Measurements from ENCODE around the gene BRAT1.
"Not testable (repeated sequence)": the region's sequence is repeated elsewhere in the genome, so short reads cannot be mapped to it uniquely, and the experiment has no call there.

BRAT1 gene

DNA sequence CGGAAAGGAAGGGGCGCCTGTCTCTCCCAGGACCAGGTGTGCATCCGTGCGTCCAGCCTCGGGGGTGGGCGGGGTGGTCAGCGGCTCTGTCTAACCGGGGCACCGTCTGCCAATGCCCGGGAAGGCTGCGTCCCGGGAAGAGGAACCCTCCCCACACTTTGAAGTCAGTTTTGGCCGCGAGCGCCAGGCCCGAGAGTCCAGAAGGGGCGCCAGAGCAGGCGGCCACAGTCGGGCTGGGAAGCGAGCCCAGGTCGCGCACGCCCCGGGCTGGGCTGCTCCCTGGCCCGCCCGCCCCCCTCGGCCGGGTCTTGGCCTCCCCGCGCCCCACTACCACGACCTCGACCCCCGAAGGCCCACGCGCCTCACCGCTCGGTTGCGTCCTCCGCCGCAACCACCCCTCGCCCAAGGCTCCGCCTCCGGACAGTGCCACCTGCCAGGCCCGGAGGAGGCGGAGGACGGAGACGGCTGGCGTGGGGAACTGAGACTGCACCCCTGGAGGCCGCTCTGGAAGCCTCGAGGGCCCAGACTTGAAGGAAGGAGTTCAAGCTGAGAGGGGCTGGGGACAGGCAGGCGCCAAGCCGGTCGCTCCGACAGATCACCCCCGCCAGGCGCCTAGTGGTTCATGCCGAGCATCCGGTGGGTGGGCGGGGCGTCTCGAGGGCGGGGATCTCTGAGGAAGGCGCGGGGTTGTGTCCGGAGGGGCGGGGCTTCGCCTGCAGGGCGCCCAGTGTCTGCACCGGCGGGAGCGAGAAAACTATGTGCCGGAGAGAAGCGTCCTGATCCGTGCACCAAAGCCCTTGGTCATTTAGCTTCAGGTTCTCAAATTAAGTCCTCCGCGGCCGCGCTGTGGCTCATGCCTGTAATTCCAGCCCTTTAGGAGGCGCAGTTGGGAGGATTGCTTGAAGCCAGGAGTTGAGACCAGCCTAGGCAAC is at the start of gene BRAT1:
Gene BRAT1 (minus strand): TSS at position 404 of the 932 bp plus-strand sequence. CDS start 1,093 bp downstream, outside the sequence.
- FAIRE-seq: no peak

GRCh38 chr7:2604608-2605174 is 49.4 kb upstream of the BRAT1 start:
- no peak for FAIRE-seq

DNA sequence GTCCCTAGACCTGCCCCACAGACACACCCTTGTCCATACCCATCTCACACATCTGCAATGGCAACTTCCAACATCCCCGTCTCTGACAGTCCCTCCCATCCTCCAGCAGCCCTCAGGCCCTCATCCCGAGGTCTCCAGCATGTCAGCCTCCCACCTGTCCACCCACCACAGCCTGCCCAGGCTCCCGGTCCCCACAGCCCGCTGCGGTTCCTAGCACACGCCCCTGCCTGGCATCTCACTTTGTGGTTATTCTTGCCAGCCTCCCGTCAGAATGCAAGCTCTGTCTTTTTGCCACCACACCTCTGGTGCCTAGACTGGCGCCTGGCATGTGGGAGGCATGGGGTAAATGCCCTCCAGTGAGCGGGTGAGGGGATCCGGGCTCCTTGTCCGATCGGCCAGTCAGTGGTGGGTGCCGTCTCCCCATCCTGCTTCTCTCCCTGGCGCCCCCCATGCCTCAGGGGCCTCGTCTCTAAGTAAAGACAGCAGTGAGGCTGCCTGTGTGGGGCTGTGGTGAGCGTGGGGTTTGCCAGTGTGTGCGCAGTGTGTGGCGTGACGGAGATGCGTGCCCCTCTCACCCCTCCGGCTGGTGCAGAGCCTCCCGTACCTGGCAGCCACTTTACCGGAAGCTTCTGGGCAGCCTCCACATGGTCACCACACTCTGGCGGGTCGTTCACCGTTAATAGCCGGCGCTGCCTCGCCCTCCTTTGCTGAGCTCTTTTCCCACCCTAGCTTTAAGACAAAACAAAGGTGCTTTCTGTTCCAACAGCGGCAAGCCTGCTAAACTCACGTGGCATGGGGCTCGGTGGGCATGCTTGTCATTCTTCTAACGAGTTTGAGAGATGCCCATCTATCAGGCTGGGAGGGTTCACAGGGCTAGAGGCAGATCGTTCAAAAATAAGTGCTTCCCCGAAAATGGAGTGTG is 48.0 kb upstream of the BRAT1 start:
- no peak for FAIRE-seq

DNA sequence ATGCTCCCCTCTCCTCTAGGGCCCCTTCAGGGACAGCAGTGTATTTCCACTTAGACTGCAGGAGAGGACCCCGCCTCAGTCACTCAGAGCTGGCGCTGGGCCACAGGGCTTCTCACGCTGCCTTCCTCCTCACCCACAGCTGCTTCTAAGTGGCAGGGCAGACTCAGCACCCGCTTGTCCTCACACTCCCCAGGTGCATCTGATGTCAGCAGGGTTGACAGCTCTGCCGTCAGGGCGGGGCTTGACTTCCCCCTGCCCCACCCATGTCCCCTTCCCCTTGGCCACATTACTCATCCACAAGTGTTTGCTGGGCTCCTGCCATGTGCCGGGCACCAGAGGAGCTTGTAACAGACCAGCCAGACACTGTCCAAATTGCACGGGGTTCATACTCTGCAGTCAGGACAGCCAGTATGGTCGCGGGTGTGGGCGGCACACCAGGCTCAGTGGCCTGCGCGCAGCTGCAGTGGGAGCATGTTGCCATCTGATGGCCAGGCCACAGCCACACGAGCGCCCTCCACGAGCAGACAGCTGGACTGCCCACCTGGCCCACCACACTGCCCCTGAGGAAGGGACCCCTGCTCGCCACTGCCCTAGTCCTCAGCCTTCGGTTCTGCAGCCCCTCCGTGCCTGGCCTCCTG is 47.2 kb upstream of the BRAT1 start:
- no peak for FAIRE-seq

- no peak for FAIRE-seq
These were observed 46.6 kb upstream of the BRAT1 start for GRCh38 chr7:2601907-2602306.

DNA sequence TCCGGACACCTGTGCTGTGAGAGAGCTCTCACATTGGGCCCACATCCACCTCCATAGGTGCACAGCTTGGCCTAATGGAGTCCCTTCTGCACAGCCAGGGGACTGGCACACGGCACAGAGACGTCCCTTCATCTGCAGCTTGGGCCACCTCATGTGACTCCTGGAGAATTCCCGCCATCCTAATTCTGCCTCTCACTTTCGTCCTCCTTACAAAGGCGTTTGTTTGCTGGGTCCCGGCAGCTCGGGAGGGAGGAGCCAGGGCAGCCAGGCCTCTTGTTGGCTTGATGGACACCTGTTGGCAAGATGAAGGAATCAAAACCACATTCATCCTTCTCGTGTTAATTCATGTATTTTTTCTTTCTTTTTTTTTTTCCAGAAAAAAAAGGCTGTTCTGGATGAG is 45.7 kb upstream of the BRAT1 start:
- no peak for FAIRE-seq

- no peak for FAIRE-seq
These were observed 43.0 kb upstream of the BRAT1 start for GRCh38 chr7:2598154-2598823.

- no peak for FAIRE-seq
These were observed 41.9 kb upstream of the BRAT1 start for GRCh38 chr7:2597273-2597640.

DNA sequence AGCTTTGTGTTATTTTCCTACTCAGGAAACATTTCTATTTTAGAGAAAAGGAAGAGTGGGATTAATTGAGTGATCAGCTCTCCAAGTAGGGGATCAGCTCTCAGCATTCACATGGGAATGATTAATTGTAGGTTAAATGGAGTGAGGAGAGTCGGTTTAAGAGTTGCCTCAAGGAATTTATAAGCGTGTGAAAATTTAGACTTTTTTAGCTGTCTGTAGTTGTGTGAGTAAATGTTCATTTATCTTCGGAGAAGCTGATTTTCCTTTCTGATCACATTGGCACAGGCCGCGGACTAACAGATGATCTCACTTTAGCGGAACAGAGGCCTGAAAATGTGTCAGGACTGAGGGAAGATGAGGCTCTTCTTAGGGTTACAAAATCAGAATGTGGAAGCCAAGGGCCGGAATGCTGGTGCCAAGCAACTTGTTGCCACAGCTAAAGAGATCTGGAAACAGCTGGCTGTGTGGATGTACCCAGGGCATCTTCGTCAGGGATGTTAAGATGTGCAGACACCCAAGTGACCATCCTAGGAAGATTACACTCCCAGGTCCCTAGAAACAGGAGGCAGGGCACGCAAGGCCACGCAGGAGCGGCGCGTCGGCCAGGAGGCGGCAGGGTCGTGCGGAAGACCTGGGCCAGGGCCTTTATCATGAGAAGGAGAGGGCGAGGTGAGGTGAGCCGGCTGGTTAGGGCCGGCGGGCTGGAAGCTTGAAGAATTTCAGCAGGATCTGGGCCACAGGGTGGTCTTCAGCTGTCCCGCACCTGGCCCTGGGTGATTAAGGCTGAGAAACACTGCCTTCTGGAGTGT is 41.3 kb upstream of the BRAT1 start:
- no peak for FAIRE-seq

DNA sequence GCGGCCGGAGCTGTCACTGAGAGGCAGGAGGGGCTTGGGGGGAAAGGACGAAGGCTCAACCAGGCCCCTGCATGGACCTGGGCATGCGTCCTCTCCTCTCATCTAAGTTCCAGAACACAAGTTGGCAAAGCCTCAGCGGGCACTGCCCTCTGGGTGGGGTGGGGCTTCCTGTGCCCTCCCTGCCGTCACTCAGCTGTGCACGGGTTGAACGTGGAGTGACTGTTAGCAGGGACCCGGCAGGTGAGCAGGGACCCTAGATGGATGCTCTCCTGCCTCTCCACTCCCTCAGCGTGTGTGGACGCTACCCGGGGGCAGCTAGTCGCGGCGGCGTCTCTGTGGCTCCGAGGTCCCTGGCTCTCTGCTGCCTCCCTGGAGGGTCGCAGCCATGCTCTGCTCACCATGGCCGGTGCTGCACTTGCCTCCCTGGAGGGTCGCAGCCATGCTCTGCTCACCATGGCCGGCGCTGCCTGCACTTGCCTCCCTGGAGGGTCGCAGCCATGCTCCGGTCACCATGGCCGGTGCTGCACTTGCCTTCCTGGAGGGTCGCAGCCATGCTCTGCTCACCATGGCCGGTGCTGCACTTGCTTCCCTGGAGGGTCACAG is 40.0 kb upstream of the BRAT1 start:
- no peak for FAIRE-seq

DNA sequence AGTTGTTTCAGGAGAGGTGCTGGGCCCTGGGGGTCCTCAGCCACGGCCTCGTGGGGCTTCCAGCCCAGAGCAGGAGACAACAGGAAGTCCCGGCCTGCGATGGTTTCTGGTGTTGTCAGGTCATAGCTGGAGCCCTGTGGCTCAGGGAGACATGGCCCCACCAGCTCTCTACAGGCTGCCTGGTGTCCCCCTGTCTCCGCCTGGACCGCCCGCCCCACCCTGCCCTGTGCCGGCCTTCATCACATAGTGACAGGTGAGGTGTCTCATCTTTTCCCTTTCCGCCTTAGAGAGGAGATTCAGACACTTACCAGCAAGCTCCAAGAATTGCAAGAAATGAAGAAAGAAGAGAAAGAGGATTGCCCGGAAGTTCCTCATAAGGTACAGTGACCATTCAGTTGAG is 39.3 kb upstream of the BRAT1 start:
- FAIRE-seq: no peak

DNA sequence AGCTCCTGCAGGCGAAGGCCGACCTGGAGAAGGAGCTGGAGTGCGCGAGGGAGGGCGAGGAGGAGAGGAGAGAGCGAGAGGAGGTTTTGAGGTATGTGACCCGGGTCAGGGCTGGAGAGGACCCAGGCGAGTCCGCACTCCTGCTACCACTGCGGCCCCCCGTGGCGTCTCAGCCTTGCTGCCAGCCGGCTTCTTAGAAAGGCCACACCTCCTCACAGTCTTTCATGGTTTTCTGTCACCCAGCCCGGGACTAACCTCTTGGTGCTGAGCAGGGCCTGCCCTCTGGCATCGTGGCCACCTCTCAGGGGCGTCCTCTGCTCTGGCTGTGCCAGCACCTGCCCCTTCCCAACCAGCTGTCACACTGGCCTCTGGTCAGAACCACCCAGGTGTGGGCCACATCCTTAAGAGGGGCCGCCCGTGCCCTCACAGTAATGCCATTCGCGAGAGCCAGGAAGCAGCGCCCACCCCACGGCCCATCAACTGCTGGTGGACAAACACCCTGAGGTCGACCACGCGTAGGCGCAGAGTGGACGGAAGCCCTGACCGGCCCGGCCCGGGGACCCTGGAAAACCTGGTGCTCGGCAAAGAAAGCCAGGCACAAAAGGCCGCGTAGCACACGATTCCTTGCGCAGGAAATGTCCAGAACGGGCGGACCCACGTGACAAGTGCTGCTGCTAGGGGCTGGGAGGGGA is 37.9 kb upstream of the BRAT1 start:
- FAIRE-seq: no peak

GRCh38 chr7:2592375-2592865 is 37.1 kb upstream of the BRAT1 start:
- no peak for FAIRE-seq

DNA sequence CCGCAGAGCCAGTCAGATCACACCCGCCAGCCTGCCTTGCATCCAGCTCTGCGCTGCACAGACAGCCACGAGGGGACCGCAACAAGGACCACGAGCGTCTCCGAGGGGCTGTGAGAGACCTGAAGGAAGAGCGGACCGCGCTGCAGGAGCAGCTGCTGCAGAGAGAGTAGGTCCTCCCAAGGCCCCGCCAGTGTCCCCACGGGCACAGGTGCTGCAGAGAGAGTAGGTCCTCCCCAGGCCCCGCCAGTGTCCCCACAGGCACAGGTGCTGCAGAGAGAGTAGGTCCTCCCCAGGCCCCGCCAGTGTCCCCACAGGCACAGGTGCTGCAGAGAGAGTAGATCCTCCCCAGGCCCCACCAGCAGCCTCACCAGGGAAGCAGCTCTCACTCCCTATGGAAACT is 34.6 kb upstream of the BRAT1 start:
- not testable (repeated sequence) for FAIRE-seq

DNA sequence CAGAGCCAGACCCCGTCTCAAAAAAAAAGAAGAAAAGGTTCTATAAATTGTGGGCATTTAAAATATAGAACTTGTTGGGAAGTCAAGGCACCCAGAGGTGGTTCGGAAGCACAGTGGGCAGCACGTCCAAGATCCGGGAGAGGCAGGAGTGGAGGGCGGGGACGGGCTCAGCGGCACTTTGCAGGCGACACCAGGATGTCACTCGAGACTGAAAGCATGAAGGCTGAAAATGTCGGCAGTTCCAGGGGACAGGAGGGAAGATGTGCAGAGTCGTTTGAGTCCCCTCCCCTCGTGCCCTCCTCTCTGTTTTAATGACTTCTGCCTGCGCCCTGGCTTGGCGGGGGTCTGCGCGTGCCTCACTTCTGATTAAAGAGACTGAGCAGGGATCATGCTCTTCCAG is 34.0 kb upstream of the BRAT1 start:
- FAIRE-seq: no peak

DNA sequence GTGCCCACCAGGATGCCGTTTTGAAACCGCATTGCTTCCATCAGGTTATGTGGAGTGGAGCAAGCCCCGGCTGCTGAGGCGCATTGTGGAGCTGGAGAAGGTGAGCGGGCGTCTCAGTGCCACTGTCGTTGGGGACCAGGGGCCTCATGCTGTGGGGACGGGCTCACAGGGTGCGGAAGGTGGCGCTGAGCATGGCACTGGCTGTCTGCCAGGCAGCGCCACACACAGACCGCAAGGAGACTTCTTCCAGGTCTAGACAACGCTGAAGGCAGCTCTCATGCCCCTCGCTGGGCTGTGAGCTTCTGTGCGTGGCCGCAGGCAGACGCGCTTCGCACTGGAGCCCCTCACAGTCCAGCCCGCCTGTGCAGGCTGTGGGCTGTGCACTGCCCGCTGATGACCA is 32.5 kb upstream of the BRAT1 start:
- FAIRE-seq: no peak

GRCh38 chr7:2587134-2587533 is 31.8 kb upstream of the BRAT1 start:
- no peak for FAIRE-seq

DNA sequence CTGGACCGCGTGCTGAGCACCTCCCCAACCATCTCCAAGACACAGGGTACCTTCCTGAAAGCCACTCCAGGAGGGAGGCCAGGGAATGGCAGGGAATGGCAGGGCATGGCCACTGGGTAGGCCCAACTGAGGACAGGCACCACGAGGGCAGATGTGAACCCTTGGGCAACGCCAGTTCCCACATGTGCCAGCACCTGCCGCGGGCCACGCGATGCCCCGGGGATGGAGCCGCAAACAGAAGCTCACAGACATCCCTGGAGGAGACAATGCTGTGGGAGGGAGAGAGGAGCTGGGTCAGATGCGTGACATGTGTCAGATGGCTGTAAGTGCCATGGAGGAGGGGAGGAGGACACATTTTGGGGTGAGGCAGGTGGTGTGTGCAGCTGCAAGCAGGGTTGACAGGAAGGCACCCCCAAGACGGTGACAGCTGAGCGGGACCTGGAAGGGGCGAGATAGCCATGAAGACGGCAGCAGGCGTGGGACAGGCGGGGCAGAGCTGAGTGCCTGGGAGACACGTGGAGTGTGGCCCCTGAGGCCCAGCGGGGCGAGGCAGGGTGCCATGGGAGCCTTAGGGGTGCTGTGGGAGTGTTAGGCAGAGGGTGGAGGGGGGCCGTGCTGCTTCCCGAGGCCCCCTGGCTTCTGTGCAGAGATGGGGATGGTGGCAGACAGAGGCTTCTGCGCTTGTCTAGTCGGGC is 31.1 kb upstream of the BRAT1 start:
- FAIRE-seq: no peak

DNA sequence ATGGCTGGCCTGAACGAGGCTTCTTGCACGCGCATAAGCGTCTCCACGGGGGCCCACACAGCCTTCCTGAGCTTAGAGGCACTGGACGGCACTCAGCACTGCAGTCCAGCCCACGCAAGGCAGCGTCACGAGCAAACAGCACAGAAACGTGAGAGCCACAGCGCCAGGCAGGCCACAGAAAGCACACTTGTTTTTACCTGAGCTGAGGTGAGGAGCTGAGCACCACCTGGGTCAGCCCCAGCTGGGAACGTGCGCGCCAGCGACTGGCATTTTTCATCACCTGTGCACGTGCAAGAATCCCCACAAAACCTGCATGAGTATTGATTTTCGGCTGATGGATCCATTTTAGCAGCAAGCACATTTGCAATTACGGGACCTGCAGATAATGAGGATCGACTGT is 30.1 kb upstream of the BRAT1 start:
- FAIRE-seq: no peak

Measured in TTC549 (cell line).